ENCODE measurements around the gene PRIMA1. TPM values are rescaled to one million over a fixed set of nuclear protein-coding genes. Genes with fewer than 3 reads are reported as not detected.

The PRIMA1 gene
- total RNA-seq, 6 donors from 2014 or later: under 0.01 to 1.8 (median 0.62) TPM

DNA sequence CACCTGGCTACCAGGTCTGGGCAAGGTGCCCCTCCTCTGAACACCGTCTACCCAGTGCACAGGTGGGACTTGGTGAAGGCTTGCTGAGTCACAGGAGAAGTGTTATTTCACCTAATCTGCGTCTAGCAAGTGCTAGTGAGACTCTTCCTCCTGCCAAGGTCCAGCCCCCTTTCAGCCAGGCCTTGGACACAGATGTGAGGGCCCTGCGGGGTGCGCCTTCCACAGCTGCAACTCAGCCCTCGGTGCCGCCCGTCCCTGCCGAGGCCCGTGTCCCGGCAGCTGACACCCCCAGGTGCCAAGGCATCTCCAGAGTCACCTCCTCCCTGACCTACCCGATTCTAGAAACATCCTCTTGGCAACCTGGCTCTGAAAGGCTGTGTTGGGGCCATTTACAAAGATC lies 55.1 kb downstream of the PRIMA1 start:
- no peaks in the 10 kb centered on the region for H3K9me3 ChIP-seq
- no peak overlapping the region for H3K4me3 ChIP-seq
- no peaks in the 10 kb centered on the region for H3K27me3 ChIP-seq
- no peak for ATAC-seq (ENCODE audit: low FRiP score in 2 of 2)
- peak; percentile 62 to 66 for DNase-seq
- 49 to 69% methylated on average over 7 to 11 of the region's 11 CpGs for WGBS, 2 donors
- TF ChIP-seq CTCF (IDR thresholded peaks at IDR 0.05) (no peak), POLR2AphosphoS5 (IDR thresholded peaks at IDR 0.05) (no peak), EP300 (IDR thresholded peaks at IDR 0.05) (no peak), POLR2A (IDR thresholded peaks at IDR 0.05) (no peak)
- no peaks in the 10 kb centered on the region for H3K36me3 ChIP-seq
- peaks cover 0 to 12% (median 2%) of the 10 kb centered on the region in 4 donors for H3K4me1 ChIP-seq
- no peak overlapping the region for H3K27ac ChIP-seq

DNA sequence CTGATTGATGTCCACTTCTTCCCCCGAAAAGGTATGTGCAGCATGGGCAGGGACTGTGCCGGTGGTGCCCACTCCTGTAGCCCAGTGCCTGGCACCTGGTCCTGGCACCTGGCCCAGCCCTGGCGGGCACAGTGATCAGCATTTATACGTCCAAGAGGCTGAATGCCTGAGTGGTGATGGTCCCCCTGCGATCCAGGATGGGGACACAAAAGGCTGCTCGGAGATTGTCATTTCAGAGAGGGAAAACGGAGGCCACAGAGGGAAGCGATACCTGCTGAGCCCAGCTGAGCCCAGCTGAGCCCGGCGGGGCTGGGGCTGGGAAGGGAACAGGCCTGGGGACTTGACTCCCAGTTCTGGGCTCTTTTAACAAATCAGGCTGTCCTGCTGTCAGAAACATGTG lies 55.8 kb downstream of the PRIMA1 start:
- no peaks in the 10 kb centered on the region for H3K9me3 ChIP-seq
- H3K27ac ChIP-seq: no peak overlapping the region
- DNase-seq (peak in 1 of 2 donors; percentile 70), ATAC-seq (ENCODE audit: low FRiP score in 2 of 2) (no peak)
- 72 to 75% methylated on average over 10 of the region's 10 CpGs for WGBS, 2 donors
- H3K36me3 ChIP-seq: no peaks in the 10 kb centered on the region
- peaks cover 0 to 12% (median 2%) of the 10 kb centered on the region in 4 donors for H3K4me1 ChIP-seq
- no peaks in the 10 kb centered on the region for H3K27me3 ChIP-seq
- H3K4me3 ChIP-seq: no peak overlapping the region
- TF ChIP-seq POLR2A (IDR thresholded peaks at IDR 0.05) (no peak), EP300 (IDR thresholded peaks at IDR 0.05) (no peak)

- Histone ChIP-seq H3K27ac (no peak overlapping the region), H3K4me1 (peaks cover 0 to 12% (median 2%) of the 10 kb centered on the region in 4 donors), H3K27me3 (no peaks in the 10 kb centered on the region), H3K9me3 (no peaks in the 10 kb centered on the region), H3K4me3 (no peak overlapping the region), H3K36me3 (no peaks in the 10 kb centered on the region)
- no peak for TF ChIP-seq POLR2A (IDR thresholded peaks at IDR 0.05)
- peak in 1 of 4 donors; percentile 87 for TF ChIP-seq EP300 (IDR thresholded peaks at IDR 0.05)
- TF ChIP-seq POLR2AphosphoS5 (IDR thresholded peaks at IDR 0.05): peak in 1 of 2 donors; percentile 70
- TF ChIP-seq CTCF (IDR thresholded peaks at IDR 0.05): no peak
- ATAC-seq (ENCODE audit: low FRiP score in 2 of 2) (peak in 1 of 2 donors; percentile 32), DNase-seq (peak in 1 of 2 donors; percentile 83)
- 21 to 40% methylated on average over 7 of the region's 7 CpGs for whole genome bisulfite sequencing, 2 donors
These were observed 56.5 kb downstream of the PRIMA1 start for GRCh38 chr14:93731753-93732152.

DNA sequence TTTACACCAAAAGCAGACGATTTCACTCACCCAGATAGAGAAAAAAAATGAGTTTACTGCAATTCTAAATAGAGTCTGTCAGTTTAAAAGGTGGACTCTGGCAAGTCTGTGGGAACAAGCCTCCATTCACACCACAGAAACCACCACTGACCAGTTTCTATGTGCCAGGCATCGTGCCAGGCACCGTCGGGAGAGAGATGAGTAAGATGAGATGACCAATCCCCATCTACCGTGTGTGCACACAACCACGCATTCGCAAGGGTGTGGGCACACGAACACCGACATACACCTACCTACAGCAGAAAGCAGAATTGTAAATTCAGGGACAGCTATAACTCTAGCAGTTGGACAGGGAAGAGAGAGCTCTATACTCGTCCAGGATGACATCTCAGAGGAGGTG lies 58.3 kb downstream of the PRIMA1 start:
- no peak for ATAC-seq (ENCODE audit: low FRiP score in 2 of 2)
- TF ChIP-seq CTCF (IDR thresholded peaks at IDR 0.05): no peak
- no peak for TF ChIP-seq EP300 (IDR thresholded peaks at IDR 0.05)
- TF ChIP-seq POLR2A (IDR thresholded peaks at IDR 0.05): no peak
- TF ChIP-seq POLR2AphosphoS5 (IDR thresholded peaks at IDR 0.05): no peak

DNA sequence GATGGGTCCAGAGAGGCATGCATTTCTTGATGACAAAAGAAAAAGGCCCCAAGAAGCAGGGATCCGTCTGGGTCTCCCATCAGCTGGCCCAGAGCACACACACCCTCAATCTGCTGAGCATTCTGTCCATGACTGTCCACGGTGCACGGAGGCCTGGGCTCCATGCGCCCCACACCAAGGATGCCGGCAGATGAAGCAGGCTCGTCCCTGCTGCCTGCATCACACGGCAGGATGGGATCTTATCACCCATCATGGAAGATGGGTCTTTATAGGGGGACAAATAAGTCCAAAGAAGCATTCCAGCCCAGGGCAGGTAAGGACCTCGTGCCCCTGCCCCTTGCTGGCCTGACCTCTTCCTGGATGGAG lies 59.7 kb downstream of the PRIMA1 start:
- Histone ChIP-seq H3K27me3 (no peaks in the 10 kb centered on the region), H3K27ac (no peak overlapping the region), H3K9me3 (no peaks in the 10 kb centered on the region), H3K4me1 (peaks cover 0 to 12% (median 2%) of the 10 kb centered on the region in 4 donors), H3K4me3 (no peak overlapping the region), H3K36me3 (no peaks in the 10 kb centered on the region)
- no peak for TF ChIP-seq CTCF (IDR thresholded peaks at IDR 0.05)
- no peak for TF ChIP-seq EP300 (IDR thresholded peaks at IDR 0.05)
- TF ChIP-seq POLR2A (IDR thresholded peaks at IDR 0.05): no peak
- no peak for TF ChIP-seq POLR2AphosphoS5 (IDR thresholded peaks at IDR 0.05)
- no peak for ATAC-seq (ENCODE audit: low FRiP score in 2 of 2)
- DNase-seq: peak in 1 of 2 donors; percentile 47
- 67 to 89% methylated on average over 1 to 8 of the region's 8 CpGs for WGBS, 2 donors

More for the DNA sequence above, 58.3 kb downstream of the PRIMA1 start:
- Histone ChIP-seq H3K4me1 (peaks cover 0 to 12% (median 2%) of the 10 kb centered on the region in 4 donors), H3K36me3 (no peaks in the 10 kb centered on the region), H3K27me3 (no peaks in the 10 kb centered on the region), H3K4me3 (no peak overlapping the region), H3K27ac (no peak overlapping the region), H3K9me3 (no peaks in the 10 kb centered on the region)
- no peak for DNase-seq
- WGBS, 2 donors: 85 to 88% methylated on average over 10 of the region's 10 CpGs
